HepG2 (cell line): Measurements from ENCODE around the gene RBM27. TPM values are rescaled to one million over a fixed set of nuclear protein-coding genes. Genes with fewer than 3 reads are reported as not detected.

Source experiments
- CEBPG ChIP-seq: IDR thresholded peaks from 2 replicates; pipeline ENCODE4 v1.6.1; 2016
- E2F5 ChIP-seq: sonication (generic); formaldehyde crosslinking; conservative IDR thresholded peaks from 2 replicates; pipeline ENCODE4 v1.4.0; 2020; ENCODE audit warnings: missing genetic modification reagents
- GABPA ChIP-seq, 2 experiments: IDR thresholded peaks; 2 replicates each; pipeline ENCODE4 v1.6.1; 2011 to 2016; ENCODE audit warnings: low read depth in 2 of 2, low read length in 1 of 2, missing biosample characterization in 1 of 2, missing genetic modification characterization in 1 of 2
- GATAD1 ChIP-seq: IDR thresholded peaks from 2 replicates; pipeline ENCODE4 v1.6.1; 2016; ENCODE audit warnings: missing genetic modification reagents, missing compliant biosample characterization
- IKZF4 ChIP-seq: sonication (generic); formaldehyde crosslinking; IDR thresholded peaks from 2 replicates; pipeline ENCODE4 v1.5.1; 2020; ENCODE audit warnings: borderline replicate concordance, mild to moderate bottlenecking, low read depth, missing genetic modification reagents; ENCODE audit errors: not compliant biosample characterization
- NKX3-1 ChIP-seq: sonication (generic); formaldehyde crosslinking; IDR thresholded peaks from 2 replicates; pipeline ENCODE4 v1.5.0; 2020; ENCODE audit warnings: missing genetic modification reagents
- REL ChIP-seq: sonication (generic); formaldehyde crosslinking; conservative IDR thresholded peaks from 2 replicates; pipeline ENCODE4 v1.8.0; 2022; ENCODE audit warnings: mild to moderate bottlenecking, missing genetic modification reagents, moderate library complexity
- SP140L ChIP-seq: sonication (generic); formaldehyde crosslinking; IDR thresholded peaks from 2 replicates; pipeline ENCODE4 v1.4.0; 2020; ENCODE audit warnings: missing genetic modification reagents, borderline replicate concordance
- SP5 ChIP-seq: IDR thresholded peaks from 2 replicates; pipeline ENCODE4 v1.6.1; 2016; ENCODE audit warnings: low read depth, borderline replicate concordance
- TERF1 ChIP-seq: sonication (generic); formaldehyde crosslinking; IDR thresholded peaks from 2 replicates; pipeline ENCODE4 v1.8.0; 2022; ENCODE audit warnings: mild to moderate bottlenecking, missing genetic modification reagents, moderate library complexity
- ZBTB42 ChIP-seq: sonication (generic); formaldehyde crosslinking; IDR thresholded peaks from 2 replicates; pipeline ENCODE4 v1.5.0; 2020; ENCODE audit warnings: mild to moderate bottlenecking, missing genetic modification reagents
- ZBTB8A ChIP-seq: sonication (generic); formaldehyde crosslinking; IDR thresholded peaks from 2 replicates; pipeline ENCODE4 v1.4.0; 2020; ENCODE audit warnings: mild to moderate bottlenecking, low read depth, missing genetic modification reagents, borderline replicate concordance
- ZNF407 ChIP-seq: sonication (generic); formaldehyde crosslinking; IDR thresholded peaks from one replicate; pipeline ENCODE4 v1.5.1; 2020; ENCODE audit warnings: mild to moderate bottlenecking, missing genetic modification reagents; ENCODE audit errors: not compliant biosample characterization
- ZNF549 ChIP-seq: sonication (generic); formaldehyde crosslinking; IDR thresholded peaks from 2 replicates; pipeline ENCODE4 v1.5.0; 2020; ENCODE audit warnings: missing genetic modification reagents
- ZSCAN25 ChIP-seq: sonication (generic); formaldehyde crosslinking; IDR thresholded peaks from 2 replicates; pipeline ENCODE4 v1.8.0; 2022; ENCODE audit warnings: mild to moderate bottlenecking, missing genetic modification reagents
- polyA plus RNA-seq, 8 experiments: library from polyadenylated mRNA; depleted of rRNA in 3 of 8; stranded (reverse) in 7 of 8; unstranded in 1 of 8; fragments of >200 nt; fragmentation: Illumina TruSeq in 4 of 8; extraction: Trizol in 4 of 8; gene quantifications; 2 replicates each; pipeline versions ENCODE4 v1.2.1 to v1.2.3, GENCODE V29; 2011 to 2016; ENCODE audit warnings: low read depth in 4 of 8, missing spikeins in 1 of 8, mixed read lengths in 1 of 8; ENCODE audit not compliant: insufficient read depth in 1 of 8
- total RNA-seq, 5 experiments: library from RNA; depleted of rRNA; stranded (reverse); fragments of >200 nt; fragmentation: Illumina TruSeq; extraction: Trizol; gene quantifications; 2 replicates each; pipeline ENCODE4 v1.2.3, GENCODE V29; 2016; ENCODE audit warnings: low read depth in 1 of 5
- TF ChIP-seq, protein P1 (sequence below): sonication (generic); formaldehyde crosslinking; IDR thresholded peaks from 2 replicates; pipeline ENCODE4 v1.4.0; 2020; ENCODE audit warnings: missing genetic modification reagents
- TF ChIP-seq, protein P2 (sequence below): sonication (generic); formaldehyde crosslinking; IDR thresholded peaks from 2 replicates; pipeline ENCODE4 v1.8.1; 2022; ENCODE audit warnings: mild to moderate bottlenecking, missing genetic modification reagents

RBM27 gene
- total and polyA plus RNA-seq, 2 of the 13 experiments (the other 11 are each of a cell fraction or from before 2014, with no cell fraction given) = 12.9 to 23.4 TPM

- no peak for TF ChIP-seq ZNF407 (CRISPR knock-in tag)
- no peak for TF ChIP-seq ZSCAN25 (CRISPR knock-in tag)
- no peak for TF ChIP-seq REL (CRISPR knock-in tag)
- no peak for TF ChIP-seq TERF1 (CRISPR knock-in tag)
- TF ChIP-seq, protein P1, sequence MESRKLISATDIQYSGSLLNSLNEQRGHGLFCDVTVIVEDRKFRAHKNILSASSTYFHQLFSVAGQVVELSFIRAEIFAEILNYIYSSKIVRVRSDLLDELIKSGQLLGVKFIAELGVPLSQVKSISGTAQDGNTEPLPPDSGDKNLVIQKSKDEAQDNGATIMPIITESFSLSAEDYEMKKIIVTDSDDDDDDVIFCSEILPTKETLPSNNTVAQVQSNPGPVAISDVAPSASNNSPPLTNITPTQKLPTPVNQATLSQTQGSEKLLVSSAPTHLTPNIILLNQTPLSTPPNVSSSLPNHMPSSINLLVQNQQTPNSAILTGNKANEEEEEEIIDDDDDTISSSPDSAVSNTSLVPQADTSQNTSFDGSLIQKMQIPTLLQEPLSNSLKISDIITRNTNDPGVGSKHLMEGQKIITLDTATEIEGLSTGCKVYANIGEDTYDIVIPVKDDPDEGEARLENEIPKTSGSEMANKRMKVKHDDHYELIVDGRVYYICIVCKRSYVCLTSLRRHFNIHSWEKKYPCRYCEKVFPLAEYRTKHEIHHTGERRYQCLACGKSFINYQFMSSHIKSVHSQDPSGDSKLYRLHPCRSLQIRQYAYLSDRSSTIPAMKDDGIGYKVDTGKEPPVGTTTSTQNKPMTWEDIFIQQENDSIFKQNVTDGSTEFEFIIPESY (CRISPR knock-in tag) = no peak
- TF ChIP-seq ZNF549 (CRISPR knock-in tag) = no peak
- no peak for TF ChIP-seq E2F5 (CRISPR knock-in tag)
- TF ChIP-seq SP140L (CRISPR knock-in tag) = no peak
- TF ChIP-seq CEBPG (CRISPR knock-in tag) = no peak
- no peak for TF ChIP-seq SP5
- TF ChIP-seq GABPA (IDR thresholded peaks at IDR 0.05; ENCODE audit: low read depth, low read length) = no peak
- no peak for TF ChIP-seq GABPA (CRISPR knock-in tag; IDR thresholded peaks at IDR 0.05; ENCODE audit: low read depth)
- TF ChIP-seq ZBTB8A (CRISPR knock-in tag) = no peak
- 0 out of 2 replicates have a peak, but pooled peaks have one; percentile 27 for TF ChIP-seq GATAD1 (CRISPR knock-in tag)
- no peak for TF ChIP-seq ZBTB42 (CRISPR knock-in tag)
- no peak for TF ChIP-seq NKX3-1
- TF ChIP-seq, protein P2, sequence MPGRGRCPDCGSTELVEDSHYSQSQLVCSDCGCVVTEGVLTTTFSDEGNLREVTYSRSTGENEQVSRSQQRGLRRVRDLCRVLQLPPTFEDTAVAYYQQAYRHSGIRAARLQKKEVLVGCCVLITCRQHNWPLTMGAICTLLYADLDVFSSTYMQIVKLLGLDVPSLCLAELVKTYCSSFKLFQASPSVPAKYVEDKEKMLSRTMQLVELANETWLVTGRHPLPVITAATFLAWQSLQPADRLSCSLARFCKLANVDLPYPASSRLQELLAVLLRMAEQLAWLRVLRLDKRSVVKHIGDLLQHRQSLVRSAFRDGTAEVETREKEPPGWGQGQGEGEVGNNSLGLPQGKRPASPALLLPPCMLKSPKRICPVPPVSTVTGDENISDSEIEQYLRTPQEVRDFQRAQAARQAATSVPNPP = no peak
- no peak for TF ChIP-seq IKZF4
Observed at GRCh38 chr5:146169076-146169475, 34.3 kb upstream of the RBM27 start (continued).
